ENCODE measurements around the gene CLIC3. TPM values are rescaled to one million over a fixed set of nuclear protein-coding genes. Genes with fewer than 3 reads are reported as not detected.

Gene CLIC3
- total RNA-seq, 1 experiment from 2014 or later: 6.2 TPM

DNA sequence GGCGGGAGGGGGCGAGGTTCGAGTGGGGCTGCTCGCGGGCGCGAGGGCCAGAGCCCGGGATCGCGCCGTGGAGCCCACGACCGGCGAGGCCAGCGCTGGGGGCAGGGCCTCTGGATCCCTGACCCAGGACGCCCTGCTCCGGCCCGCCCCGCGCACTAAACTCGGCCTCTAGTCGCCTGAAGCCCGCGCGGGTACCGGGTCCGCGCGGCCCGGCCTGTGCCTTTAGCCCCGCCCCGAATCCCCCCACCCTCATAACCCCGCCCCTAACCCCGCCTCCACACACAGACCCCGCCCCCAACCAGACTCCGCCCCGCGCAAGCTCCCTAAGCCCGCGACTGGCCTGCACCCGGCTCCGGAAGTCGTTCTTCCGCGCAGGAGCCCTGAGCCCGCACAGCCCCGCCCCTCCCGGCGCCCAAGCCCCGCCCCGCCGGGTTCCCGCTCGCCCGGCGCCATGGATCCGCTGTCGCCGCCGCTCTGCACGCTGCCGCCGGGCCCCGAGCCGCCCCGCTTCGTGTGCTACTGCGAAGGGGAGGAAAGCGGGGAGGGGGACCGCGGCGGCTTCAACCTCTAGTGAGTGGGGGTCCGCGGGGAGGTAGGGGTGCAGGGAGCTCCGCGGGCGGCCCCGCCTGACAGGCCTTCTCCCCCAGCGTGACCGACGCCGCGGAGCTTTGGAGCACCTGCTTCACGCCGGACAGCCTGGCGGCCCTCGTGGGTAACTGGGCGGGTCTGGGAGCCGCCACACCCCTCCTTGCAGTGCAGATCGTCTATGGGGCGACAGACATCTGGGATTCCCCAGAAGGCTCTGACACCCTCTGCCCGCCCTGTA is 4.2 kb downstream of the CLIC3 start, which contains the start of gene PAXX:
TSS of gene PAXX (plus strand) at position 430 of the 826 bp plus-strand sequence. CDS start at position 452, 22 bp downstream.
- DNase-seq (ENCODE audit: low read depth, low spot score) (no peak), ATAC-seq (peak; percentile 87)
- intact Hi-C loops (cut with micrococcal nuclease; ENCODE audit: unreplicated experiment): no loop called here
- no peaks in the 10 kb centered on the region for H3K9me3 ChIP-seq (ENCODE audit: control insufficient read depth, insufficient read depth, low read depth, low read length)
- H3K27me3 ChIP-seq (ENCODE audit: control insufficient read depth, insufficient read depth, low read length): no peaks in the 10 kb centered on the region
- in situ Hi-C loops (cut with HindIII; ENCODE audit: low pct_unique_long_range_greater_than_20kb, low sequenced_read_pairs): no loop called here
- peaks cover 17% of the 10 kb centered on the region for H3K4me1 ChIP-seq (ENCODE audit: control insufficient read depth, insufficient read depth, low read length)
- POLR2A ChIA-PET: interaction anchor here (0.6 kb wide), 2 partner anchors 92 to 158 kb away, joined by 7 to 13 read pairs; no protein-coding TSS in a partner anchor
- peak; percentile 55; the same call in 1 of the 2 replicates for TF ChIP-seq SIN3A (IDR thresholded peaks at IDR 0.05; ENCODE audit: borderline replicate concordance, insufficient read depth, low read depth, low read length)
- TF ChIP-seq, protein P1, sequence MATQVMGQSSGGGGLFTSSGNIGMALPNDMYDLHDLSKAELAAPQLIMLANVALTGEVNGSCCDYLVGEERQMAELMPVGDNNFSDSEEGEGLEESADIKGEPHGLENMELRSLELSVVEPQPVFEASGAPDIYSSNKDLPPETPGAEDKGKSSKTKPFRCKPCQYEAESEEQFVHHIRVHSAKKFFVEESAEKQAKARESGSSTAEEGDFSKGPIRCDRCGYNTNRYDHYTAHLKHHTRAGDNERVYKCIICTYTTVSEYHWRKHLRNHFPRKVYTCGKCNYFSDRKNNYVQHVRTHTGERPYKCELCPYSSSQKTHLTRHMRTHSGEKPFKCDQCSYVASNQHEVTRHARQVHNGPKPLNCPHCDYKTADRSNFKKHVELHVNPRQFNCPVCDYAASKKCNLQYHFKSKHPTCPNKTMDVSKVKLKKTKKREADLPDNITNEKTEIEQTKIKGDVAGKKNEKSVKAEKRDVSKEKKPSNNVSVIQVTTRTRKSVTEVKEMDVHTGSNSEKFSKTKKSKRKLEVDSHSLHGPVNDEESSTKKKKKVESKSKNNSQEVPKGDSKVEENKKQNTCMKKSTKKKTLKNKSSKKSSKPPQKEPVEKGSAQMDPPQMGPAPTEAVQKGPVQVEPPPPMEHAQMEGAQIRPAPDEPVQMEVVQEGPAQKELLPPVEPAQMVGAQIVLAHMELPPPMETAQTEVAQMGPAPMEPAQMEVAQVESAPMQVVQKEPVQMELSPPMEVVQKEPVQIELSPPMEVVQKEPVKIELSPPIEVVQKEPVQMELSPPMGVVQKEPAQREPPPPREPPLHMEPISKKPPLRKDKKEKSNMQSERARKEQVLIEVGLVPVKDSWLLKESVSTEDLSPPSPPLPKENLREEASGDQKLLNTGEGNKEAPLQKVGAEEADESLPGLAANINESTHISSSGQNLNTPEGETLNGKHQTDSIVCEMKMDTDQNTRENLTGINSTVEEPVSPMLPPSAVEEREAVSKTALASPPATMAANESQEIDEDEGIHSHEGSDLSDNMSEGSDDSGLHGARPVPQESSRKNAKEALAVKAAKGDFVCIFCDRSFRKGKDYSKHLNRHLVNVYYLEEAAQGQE (IDR thresholded peaks at IDR 0.05; ENCODE audit: insufficient read depth in 1 of 2, low read depth in 2 of 2, low read length in 1 of 2): no peak
- CTCF ChIA-PET: interaction anchor here (0.6 kb wide), 1 partner anchor 44 kb away, joined by 4 read pairs; no protein-coding TSS in a partner anchor
- BruUV-seq (replicated peaks): no TSS peak
- H3K4me3 ChIP-seq (ENCODE audit: low read depth in 2 of 2, low read length in 2 of 2): peak within 1 kb of the TSS; percentile 68 to 78
- no peaks in the 10 kb centered on the region; the same call in 1 of the 2 replicates for H3K36me3 ChIP-seq (ENCODE audit: control insufficient read depth, insufficient read depth, low read length)
- H3K27ac ChIP-seq (ENCODE audit: low read length): peak within 1 kb of the TSS; percentile 77

DNA sequence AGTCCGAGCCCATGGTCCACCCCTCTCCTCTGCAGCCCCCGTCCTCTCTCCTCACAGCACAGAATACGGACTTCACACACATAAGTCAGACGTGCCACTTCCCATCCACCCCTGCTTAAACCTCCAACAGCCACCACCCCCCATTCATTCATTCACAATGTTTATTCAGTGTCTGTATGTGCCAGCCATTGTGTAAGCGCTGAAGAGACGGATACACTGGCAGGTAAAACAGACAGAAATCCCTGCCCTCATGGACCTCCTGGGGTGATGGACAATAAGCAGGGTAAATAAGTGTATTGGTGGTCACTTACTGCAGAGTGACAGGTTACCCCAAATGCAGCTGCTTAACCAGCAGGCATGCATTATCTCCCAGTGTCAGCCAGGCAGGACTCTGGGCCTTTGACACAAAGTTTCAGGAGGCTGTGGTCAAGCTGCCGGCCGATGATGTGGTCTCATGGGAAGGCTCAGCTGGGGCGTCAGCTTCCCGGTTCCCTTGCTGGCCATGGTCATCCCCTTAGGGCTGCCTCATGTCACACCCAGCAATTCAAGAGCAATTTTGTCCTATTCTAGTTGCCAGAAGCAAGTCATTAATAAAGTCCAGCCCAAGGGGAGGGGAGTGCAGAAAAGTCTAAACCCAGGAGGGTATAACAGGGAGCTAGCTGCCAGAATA is 6.0 kb downstream of the CLIC3 start:
- Histone ChIP-seq H3K36me3 (ENCODE audit: control insufficient read depth, insufficient read depth, low read length) (no peaks in the 10 kb centered on the region; the same call in 1 of the 2 replicates), H3K4me1 (ENCODE audit: control insufficient read depth, insufficient read depth, low read length) (peaks cover 7% of the 10 kb centered on the region; the same call in 1 of the 2 replicates), H3K27ac (ENCODE audit: low read length) (peak overlapping the region; percentile 77), H3K9me3 (ENCODE audit: control insufficient read depth, insufficient read depth, low read depth, low read length) (no peaks in the 10 kb centered on the region), H3K27me3 (ENCODE audit: control insufficient read depth, insufficient read depth, low read length) (no peaks in the 10 kb centered on the region), H3K4me3 (ENCODE audit: low read depth in 2 of 2, low read length in 2 of 2) (no peak overlapping the region)
- ChIA-PET POLR2A (no interaction called here), CTCF (no interaction called here)
- TF ChIP-seq, protein P2, sequence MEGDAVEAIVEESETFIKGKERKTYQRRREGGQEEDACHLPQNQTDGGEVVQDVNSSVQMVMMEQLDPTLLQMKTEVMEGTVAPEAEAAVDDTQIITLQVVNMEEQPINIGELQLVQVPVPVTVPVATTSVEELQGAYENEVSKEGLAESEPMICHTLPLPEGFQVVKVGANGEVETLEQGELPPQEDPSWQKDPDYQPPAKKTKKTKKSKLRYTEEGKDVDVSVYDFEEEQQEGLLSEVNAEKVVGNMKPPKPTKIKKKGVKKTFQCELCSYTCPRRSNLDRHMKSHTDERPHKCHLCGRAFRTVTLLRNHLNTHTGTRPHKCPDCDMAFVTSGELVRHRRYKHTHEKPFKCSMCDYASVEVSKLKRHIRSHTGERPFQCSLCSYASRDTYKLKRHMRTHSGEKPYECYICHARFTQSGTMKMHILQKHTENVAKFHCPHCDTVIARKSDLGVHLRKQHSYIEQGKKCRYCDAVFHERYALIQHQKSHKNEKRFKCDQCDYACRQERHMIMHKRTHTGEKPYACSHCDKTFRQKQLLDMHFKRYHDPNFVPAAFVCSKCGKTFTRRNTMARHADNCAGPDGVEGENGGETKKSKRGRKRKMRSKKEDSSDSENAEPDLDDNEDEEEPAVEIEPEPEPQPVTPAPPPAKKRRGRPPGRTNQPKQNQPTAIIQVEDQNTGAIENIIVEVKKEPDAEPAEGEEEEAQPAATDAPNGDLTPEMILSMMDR (IDR thresholded peaks at IDR 0.05): no peak
- in situ Hi-C loops (cut with HindIII; ENCODE audit: low pct_unique_long_range_greater_than_20kb, low sequenced_read_pairs) (no loop called here), intact Hi-C loops (cut with micrococcal nuclease; ENCODE audit: unreplicated experiment) (no loop called here)
- ATAC-seq (no peak), DNase-seq (ENCODE audit: low read depth, low spot score) (no peak)
- no TSS peak for BruUV-seq (replicated peaks)

DNA sequence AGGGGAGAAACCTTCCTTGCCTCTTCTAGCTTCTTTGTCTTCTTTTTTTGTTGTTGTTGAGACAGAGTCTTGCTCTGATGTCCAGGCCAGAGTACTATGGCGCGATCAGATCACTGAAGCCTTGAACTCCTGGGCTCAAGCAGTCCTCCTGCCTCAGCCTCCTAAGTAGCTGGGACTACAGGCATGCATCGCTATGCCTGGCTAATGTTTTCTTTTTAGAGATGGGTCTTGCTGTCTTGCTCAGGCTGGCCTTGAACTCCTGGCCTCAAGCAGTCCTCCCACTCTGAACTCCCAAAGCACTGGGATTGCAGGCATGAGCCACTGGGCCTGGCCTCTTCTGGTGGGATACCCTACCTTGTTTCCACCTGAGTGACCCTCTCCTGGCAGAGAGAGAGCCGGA is 7.5 kb downstream of the CLIC3 start:
- DNase-seq (ENCODE audit: low read depth, low spot score) (no peak), ATAC-seq (no peak)
- intact Hi-C loops (cut with micrococcal nuclease; ENCODE audit: unreplicated experiment) (no loop called here), in situ Hi-C loops (cut with HindIII; ENCODE audit: low pct_unique_long_range_greater_than_20kb, low sequenced_read_pairs) (no loop called here)
- no peak overlapping the region for H3K27ac ChIP-seq (ENCODE audit: low read length)
- H3K36me3 ChIP-seq (ENCODE audit: control insufficient read depth, insufficient read depth, low read length): no peaks in the 10 kb centered on the region; the same call in 1 of the 2 replicates
- ChIA-PET CTCF (no interaction called here), POLR2A (no interaction called here)
- no peaks in the 10 kb centered on the region for H3K27me3 ChIP-seq (ENCODE audit: control insufficient read depth, insufficient read depth, low read length)
- BruUV-seq (replicated peaks): no TSS peak
- no peaks in the 10 kb centered on the region for H3K9me3 ChIP-seq (ENCODE audit: control insufficient read depth, insufficient read depth, low read depth, low read length)
- TF ChIP-seq TCF7L2 (IDR thresholded peaks at IDR 0.05; ENCODE audit: low read depth, low read length) (no peak), SIN3A (IDR thresholded peaks at IDR 0.05; ENCODE audit: borderline replicate concordance, insufficient read depth, low read depth, low read length) (no peak), POLR2AphosphoS5 (IDR thresholded peaks at IDR 0.05; ENCODE audit: low read depth, low read length) (no peak)
- TF ChIP-seq, protein P1 (IDR thresholded peaks at IDR 0.05; ENCODE audit: insufficient read depth in 1 of 2, low read depth in 2 of 2, low read length in 1 of 2): no peak
- TF ChIP-seq, protein P2 (IDR thresholded peaks at IDR 0.05): no peak
- H3K4me3 ChIP-seq (ENCODE audit: low read depth in 2 of 2, low read length in 2 of 2): no peak overlapping the region
- peaks cover 7% of the 10 kb centered on the region; the same call in 1 of the 2 replicates for H3K4me1 ChIP-seq (ENCODE audit: control insufficient read depth, insufficient read depth, low read length)
